NB4 (cell line): Measurements from ENCODE around the gene LYRM4.

Source experiments
- CTCF ChIP-seq: IDR thresholded peaks from one replicate; pipeline ENCODE4 v1.5.1; 2012; ENCODE audit warnings: low read depth, low read length
- MAX ChIP-seq: IDR thresholded peaks from 2 replicates; pipeline ENCODE4 v1.6.1; 2011; ENCODE audit warnings: low read depth, low read length
- MYC ChIP-seq: IDR thresholded peaks from 2 replicates; pipeline ENCODE4 v1.6.1; 2011; ENCODE audit warnings: low read depth, low read length
- POLR2A ChIP-seq: IDR thresholded peaks from 2 replicates; pipeline ENCODE4 v1.6.1; 2011; ENCODE audit warnings: mild to moderate bottlenecking; ENCODE audit not compliant: insufficient read length; ENCODE audit errors: extremely low read depth

GRCh38 chr6:5215159-5215558 is 45.6 kb downstream of the LYRM4 start:
- TF ChIP-seq CTCF (no peak), MYC (no peak), POLR2A (no peak), MAX (no peak)
